GM18868 (cell line): Measurements from ENCODE around the gene KLK15.

Experiments
- ATAC-seq: cut with Tn5 transposase; IDR thresholded peaks from one replicate; pipeline ENCODE4 v1.9.1; 2021; ENCODE audit warnings: mild to moderate bottlenecking, moderate library complexity; ENCODE audit not compliant: unreplicated experiment

Gene KLK15

GRCh38 chr19:50833117-50833801 lies at the start of gene KLK15:
KLK15 (minus strand) TSS chr19:50833574; CDS start chr19:50831492, 2,082 bp downstream.
- no peak for ATAC-seq

GRCh38 chr19:50882188-50882587 lies 48.8 kb upstream of the KLK15 start:
- no peak for ATAC-seq

GRCh38 chr19:50880241-50880640 lies 46.9 kb upstream of the KLK15 start:
- no peak for ATAC-seq

- ATAC-seq = no peak
Observed at GRCh38 chr19:50878851-50879250, 45.5 kb upstream of the KLK15 start.

- ATAC-seq = no peak
Observed at GRCh38 chr19:50877338-50877737, 44.0 kb upstream of the KLK15 start.

- ATAC-seq = no peak
Observed at GRCh38 chr19:50876456-50876855, 43.1 kb upstream of the KLK15 start.

- ATAC-seq = no peak
Observed at GRCh38 chr19:50875795-50876422, 42.5 kb upstream of the KLK15 start.

- no peak for ATAC-seq
Observed at GRCh38 chr19:50874211-50874610, 40.8 kb upstream of the KLK15 start.

GRCh38 chr19:50873056-50873455 lies 39.7 kb upstream of the KLK15 start, which contains the start of gene KLK2:
KLK2 (plus strand) TSS chr19:50873439; CDS start chr19:50873474, 35 bp downstream.
- ATAC-seq = no peak

- ATAC-seq = no peak
Observed at GRCh38 chr19:50870417-50871089, 37.2 kb upstream of the KLK15 start.

GRCh38 chr19:50869479-50869878 lies 36.1 kb upstream of the KLK15 start:
- no peak for ATAC-seq

- ATAC-seq = no peak
Observed at GRCh38 chr19:50861496-50862286, 28.3 kb upstream of the KLK15 start.

- ATAC-seq = no peak
Observed at GRCh38 chr19:50861010-50861409, 27.6 kb upstream of the KLK15 start.

- no peak for ATAC-seq
Observed at GRCh38 chr19:50859849-50860248, 26.5 kb upstream of the KLK15 start.

- no peak for ATAC-seq
Observed at GRCh38 chr19:50858886-50859285, 25.5 kb upstream of the KLK15 start.

GRCh38 chr19:50857366-50857765 lies 24.0 kb upstream of the KLK15 start:
- no peak for ATAC-seq

- ATAC-seq = no peak
Observed at GRCh38 chr19:50854636-50855410, 21.4 kb upstream of the KLK15 start, which contains the start of gene KLK3. KLK3 (plus strand) TSS chr19:50854915; CDS start chr19:50854956, 41 bp downstream.

- ATAC-seq = no peak
Observed at GRCh38 chr19:50851620-50852019, 18.2 kb upstream of the KLK15 start.

- no peak for ATAC-seq
Observed at GRCh38 chr19:50850738-50851137, 17.4 kb upstream of the KLK15 start.

GRCh38 chr19:50844296-50844935 lies 11.0 kb upstream of the KLK15 start:
- no peak for ATAC-seq
